Measurements from ENCODE around the gene SSR2. TPM values are rescaled to one million over a fixed set of nuclear protein-coding genes. Genes with fewer than 3 reads are reported as not detected.
"Not testable (repeated sequence)": the region's sequence is repeated elsewhere in the genome, so short reads cannot be mapped to it uniquely, and the experiment has no call there.

Gene SSR2
- total RNA-seq, 1 experiment from 2014 or later, result 1,065 TPM

GRCh38 chr1:156048663-156049258 is 28.0 kb upstream of the SSR2 start:
- DNase-seq (ENCODE audit: low read depth), result no peak

- DNase-seq (ENCODE audit: low read depth), result no peak
These were observed 24.3 kb upstream of the SSR2 start for GRCh38 chr1:156045076-156045475.

GRCh38 chr1:156042828-156043227 is 22.1 kb upstream of the SSR2 start:
- DNase-seq (ENCODE audit: low read depth), result no peak

GRCh38 chr1:156034991-156035390 is 14.2 kb upstream of the SSR2 start:
- not testable (repeated sequence) for DNase-seq (ENCODE audit: low read depth)

GRCh38 chr1:156033011-156033410 is 12.3 kb upstream of the SSR2 start:
- DNase-seq (ENCODE audit: low read depth), result no peak

- DNase-seq (ENCODE audit: low read depth), result no peak
These were observed 5.8 kb upstream of the SSR2 start for GRCh38 chr1:156026588-156026987.

GRCh38 chr1:156025876-156026275 is 5.1 kb upstream of the SSR2 start:
- DNase-seq (ENCODE audit: low read depth), result peak; percentile 39

GRCh38 chr1:156024801-156025200 is 4.0 kb upstream of the SSR2 start:
- DNase-seq (ENCODE audit: low read depth), result no peak

GRCh38 chr1:156021954-156022353 is 1.2 kb upstream of the SSR2 start:
- no peak for DNase-seq (ENCODE audit: low read depth)

GRCh38 chr1:156021093-156021428 is 310 bp upstream of the SSR2 start:
- no peak for DNase-seq (ENCODE audit: low read depth)

- no peak for DNase-seq (ENCODE audit: low read depth)
These were observed 832 bp downstream of the SSR2 start for GRCh38 chr1:156019946-156020292.

GRCh38 chr1:156014829-156015228 is 5.9 kb downstream of the SSR2 start:
- DNase-seq (ENCODE audit: low read depth), result no peak

GRCh38 chr1:156012051-156012817 is 8.5 kb downstream of the SSR2 start:
- no peak for DNase-seq (ENCODE audit: low read depth)

- DNase-seq (ENCODE audit: low read depth), result no peak
These were observed 11.3 kb downstream of the SSR2 start for GRCh38 chr1:156009404-156009803.

GRCh38 chr1:156006666-156007376 is 13.9 kb downstream of the SSR2 start:
- peak; percentile 42 for DNase-seq (ENCODE audit: low read depth)

- no peak for DNase-seq (ENCODE audit: low read depth)
These were observed 15.7 kb downstream of the SSR2 start for GRCh38 chr1:156004843-156005584.

- DNase-seq (ENCODE audit: low read depth), result no peak
These were observed 16.9 kb downstream of the SSR2 start for GRCh38 chr1:156003923-156004188.

GRCh38 chr1:156002188-156002911 is 18.4 kb downstream of the SSR2 start:
- no peak for DNase-seq (ENCODE audit: low read depth)

- DNase-seq (ENCODE audit: low read depth), result peak; percentile 20
These were observed 19.0 kb downstream of the SSR2 start for GRCh38 chr1:156001662-156002171.

- no peak for DNase-seq (ENCODE audit: low read depth)
These were observed 19.6 kb downstream of the SSR2 start for GRCh38 chr1:156001021-156001661.

- no peak for DNase-seq (ENCODE audit: low read depth)
These were observed 20.8 kb downstream of the SSR2 start for GRCh38 chr1:155999964-156000363.
